Hepatocyte (in vitro differentiated cells): ENCODE results near the gene SGPL1. TPM values are rescaled to one million over a fixed set of nuclear protein-coding genes. Genes with fewer than 3 reads are reported as not detected.

Source experiments
- DNase-seq: peaks from one replicate; pipeline ENCODE4 v3.0.0-alpha.2; 2016; ENCODE audit warnings: low spot score
- H2AFZ ChIP-seq: fragments of 200-600 bp; sonication (generic); 2 replicates; pipeline ENCODE4 v1.6.0; 2016; ENCODE audit warnings: antibody characterized with exemption, mild to moderate bottlenecking
- H3K27ac ChIP-seq: fragments of 200-600 bp; sonication (generic); 2 replicates; pipeline ENCODE4 v1.5.1; 2016; ENCODE audit warnings: mild to moderate bottlenecking
- H3K27me3 ChIP-seq: fragments of 200-600 bp; sonication (generic); 2 replicates; pipeline ENCODE4 v1.6.1; 2016
- H3K36me3 ChIP-seq: fragments of 200-600 bp; sonication (generic); replicated peaks from 2 replicates; pipeline ENCODE4 v1.5.1; 2016; ENCODE audit warnings: low read depth; ENCODE audit not compliant: insufficient read depth
- H3K4me1 ChIP-seq: fragments of 200-600 bp; sonication (generic); 2 replicates; pipeline ENCODE4 v1.5.1; 2016; ENCODE audit warnings: mild to moderate bottlenecking, moderate library complexity; ENCODE audit not compliant: insufficient read depth
- H3K4me2 ChIP-seq: fragments of 200-600 bp; sonication (generic); 2 replicates; pipeline ENCODE4 v1.6.0; 2016
- H3K4me3 ChIP-seq: fragments of 200-600 bp; sonication (generic); 2 replicates; pipeline ENCODE4 v1.5.1; 2016; ENCODE audit warnings: mild to moderate bottlenecking
- H3K79me2 ChIP-seq: fragments of 200-600 bp; sonication (generic); 2 replicates; pipeline ENCODE4 v1.6.0; 2017; ENCODE audit warnings: mild to moderate bottlenecking
- H3K9me2 ChIP-seq: fragments of 200-600 bp; sonication (generic); replicated peaks from 2 replicates; pipeline ENCODE4 v1.6.0; 2017; ENCODE audit warnings: mild to moderate bottlenecking; ENCODE audit not compliant: insufficient read depth
- H3K9me3 ChIP-seq: fragments of 200-600 bp; sonication (generic); 2 replicates; pipeline ENCODE4 v1.5.1; 2016; ENCODE audit warnings: low read depth, mild to moderate bottlenecking
- H4K20me1 ChIP-seq: fragments of 200-600 bp; sonication (generic); 2 replicates; pipeline ENCODE4 v1.6.0; 2016; ENCODE audit warnings: mild to moderate bottlenecking; ENCODE audit not compliant: insufficient read depth, poor library complexity, severe bottlenecking
- EZH2 ChIP-seq: fragments of 200-600 bp; sonication (generic); IDR thresholded peaks from 2 replicates; pipeline ENCODE4 v1.6.1; 2016; ENCODE audit warnings: antibody characterized with exemption, mild to moderate bottlenecking, borderline replicate concordance
- EZH2phosphoT487 ChIP-seq: fragments of 200-600 bp; sonication (generic); IDR thresholded peaks from one replicate; pipeline ENCODE4 v1.6.1; 2018; ENCODE audit warnings: antibody characterized with exemption, mild to moderate bottlenecking, low read depth, moderate library complexity; ENCODE audit not compliant: unreplicated experiment, severe bottlenecking
- WGBS: methylation state at CpG from one replicate; pipeline ENCODE4 v1.1.6; 2016; ENCODE audit warnings: low lambda C conversion rate; ENCODE audit errors: missing lambda C conversion rate; 5-methylcytosine and 5-hydroxymethylcytosine counted together
- polyA plus RNA-seq: library from polyadenylated mRNA; unstranded; fragments of >200 nt; fragmentation: Nextera tagmentation; extraction: Ambion mirVana; gene quantifications from 2 replicates; pipeline ENCODE4 v1.2.1, GENCODE V29; 2016
- total RNA-seq: library from RNA; depleted of rRNA; stranded (reverse); fragments of >200 nt; gene quantifications from 2 replicates; pipeline ENCODE4 v1.2.3, GENCODE V29; 2014
- TF ChIP-seq, protein P1 (sequence below): fragments of 200-600 bp; sonication (generic); IDR thresholded peaks from 2 replicates; pipeline ENCODE4 v1.5.1; 2016; ENCODE audit warnings: antibody characterized with exemption, mild to moderate bottlenecking; ENCODE audit not compliant: poor library complexity

Gene SGPL1
- total and polyA plus RNA-seq, 2 experiments from 2014 or later, result 20.2 to 43.5 TPM

DNA sequence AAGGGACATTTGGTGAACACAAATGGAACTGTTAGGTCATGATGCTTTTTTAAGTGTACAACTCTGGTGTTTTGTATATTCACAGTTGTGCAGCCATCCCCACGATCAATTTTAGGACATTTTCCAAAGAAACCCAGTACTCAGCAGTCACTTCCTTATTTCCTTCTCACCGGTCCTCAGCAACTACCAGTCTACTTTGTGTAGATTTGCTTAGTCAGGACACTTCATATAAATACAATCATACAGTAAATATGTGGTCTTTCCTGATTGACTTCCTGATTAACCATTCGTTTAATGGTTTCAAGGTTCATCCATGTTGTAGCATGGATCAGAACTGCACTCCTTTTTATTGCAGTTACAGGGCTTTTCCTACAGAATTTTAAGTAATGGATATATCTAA is 14.4 kb downstream of the SGPL1 start:
- no peak overlapping the region for H3K4me3 ChIP-seq
- H3K4me2 ChIP-seq, result peak overlapping the region; percentile 33
- TF ChIP-seq EZH2phosphoT487 (no peak), EZH2 (no peak)
- TF ChIP-seq, protein P1, sequence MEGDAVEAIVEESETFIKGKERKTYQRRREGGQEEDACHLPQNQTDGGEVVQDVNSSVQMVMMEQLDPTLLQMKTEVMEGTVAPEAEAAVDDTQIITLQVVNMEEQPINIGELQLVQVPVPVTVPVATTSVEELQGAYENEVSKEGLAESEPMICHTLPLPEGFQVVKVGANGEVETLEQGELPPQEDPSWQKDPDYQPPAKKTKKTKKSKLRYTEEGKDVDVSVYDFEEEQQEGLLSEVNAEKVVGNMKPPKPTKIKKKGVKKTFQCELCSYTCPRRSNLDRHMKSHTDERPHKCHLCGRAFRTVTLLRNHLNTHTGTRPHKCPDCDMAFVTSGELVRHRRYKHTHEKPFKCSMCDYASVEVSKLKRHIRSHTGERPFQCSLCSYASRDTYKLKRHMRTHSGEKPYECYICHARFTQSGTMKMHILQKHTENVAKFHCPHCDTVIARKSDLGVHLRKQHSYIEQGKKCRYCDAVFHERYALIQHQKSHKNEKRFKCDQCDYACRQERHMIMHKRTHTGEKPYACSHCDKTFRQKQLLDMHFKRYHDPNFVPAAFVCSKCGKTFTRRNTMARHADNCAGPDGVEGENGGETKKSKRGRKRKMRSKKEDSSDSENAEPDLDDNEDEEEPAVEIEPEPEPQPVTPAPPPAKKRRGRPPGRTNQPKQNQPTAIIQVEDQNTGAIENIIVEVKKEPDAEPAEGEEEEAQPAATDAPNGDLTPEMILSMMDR, result no peak
- H3K9me3 ChIP-seq, result no peaks in the 10 kb centered on the region
- no peak overlapping the region for H2AFZ ChIP-seq
- H4K20me1 ChIP-seq, result no peaks in the 10 kb centered on the region
- DNase-seq, result no peak
- peaks cover 70% of the 10 kb centered on the region for H3K79me2 ChIP-seq
- H3K27ac ChIP-seq, result peak overlapping the region; percentile 52
- H3K36me3 ChIP-seq, result no peaks in the 10 kb centered on the region
- H3K4me1 ChIP-seq, result peaks cover 44% of the 10 kb centered on the region
- H3K27me3 ChIP-seq, result no peaks in the 10 kb centered on the region
- WGBS, result 39% methylated on average over 3 of the region's 3 CpGs
- H3K9me2 ChIP-seq, result no peaks in the 10 kb centered on the region

DNA sequence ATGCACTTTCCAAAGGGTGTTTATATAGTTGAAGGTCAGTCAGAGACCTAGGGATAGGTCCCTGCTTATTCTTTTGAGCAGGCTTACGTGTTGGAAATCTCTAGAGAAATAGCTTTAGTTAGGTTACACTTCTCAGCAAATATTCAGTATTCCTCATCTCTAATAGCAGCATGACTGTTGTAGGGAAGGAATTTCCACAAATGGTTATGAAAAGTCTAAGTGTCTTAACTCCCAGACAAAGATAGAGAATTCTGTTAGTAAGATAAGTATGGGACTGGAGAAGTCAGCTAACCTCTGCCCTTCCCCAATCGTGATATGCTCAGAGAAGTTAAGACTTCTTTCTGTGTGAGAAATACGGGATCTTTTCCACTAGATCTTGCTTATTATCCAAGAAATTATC is 16.5 kb downstream of the SGPL1 start:
- 76% methylated on average over 3 of the region's 3 CpGs for WGBS
- no peak overlapping the region for H3K4me3 ChIP-seq
- H3K9me2 ChIP-seq, result no peaks in the 10 kb centered on the region
- TF ChIP-seq, protein P1, result no peak
- TF ChIP-seq EZH2 (no peak), EZH2phosphoT487 (no peak)
- H3K9me3 ChIP-seq, result no peaks in the 10 kb centered on the region
- no peak overlapping the region for H2AFZ ChIP-seq
- peaks cover 3% of the 10 kb centered on the region for H4K20me1 ChIP-seq
- H3K4me2 ChIP-seq, result no peak overlapping the region
- DNase-seq, result no peak
- peak overlapping the region; percentile 21 for H3K27ac ChIP-seq
- H3K36me3 ChIP-seq, result no peaks in the 10 kb centered on the region
- peaks cover 54% of the 10 kb centered on the region for H3K4me1 ChIP-seq
- no peaks in the 10 kb centered on the region for H3K27me3 ChIP-seq
- H3K79me2 ChIP-seq, result peaks cover 66% of the 10 kb centered on the region

DNA sequence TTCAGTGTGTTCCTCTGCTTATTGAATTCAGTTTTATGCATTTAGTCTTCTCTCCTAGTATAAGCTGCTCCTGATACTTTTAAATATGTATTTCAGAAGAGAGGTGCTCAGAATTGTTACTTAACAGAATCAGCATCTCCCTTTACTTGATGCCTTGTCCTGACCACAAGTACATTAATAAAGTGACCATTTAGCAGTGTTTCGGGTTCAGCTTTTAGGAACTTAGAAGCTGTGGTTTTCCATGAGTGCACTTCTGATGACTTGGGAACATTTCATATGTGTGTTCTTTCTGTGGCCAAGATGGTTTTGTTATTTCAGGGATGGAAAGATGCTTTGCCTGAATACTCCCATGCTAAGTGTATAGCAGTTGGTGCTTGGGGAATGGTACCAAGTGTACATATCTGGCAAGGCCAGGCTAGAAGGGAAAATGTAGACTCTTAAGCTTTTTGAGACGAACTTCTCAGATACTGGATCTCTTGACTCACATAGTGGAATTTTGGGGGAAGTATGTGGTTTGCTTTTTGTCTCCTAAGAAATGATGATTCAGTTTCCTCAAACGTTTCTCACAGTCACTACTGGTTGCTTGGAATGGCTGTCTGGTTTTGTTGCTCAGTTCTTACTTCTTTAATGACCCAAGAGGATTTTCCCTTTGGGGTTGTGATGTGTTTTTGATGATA is 17.2 kb downstream of the SGPL1 start:
- Histone ChIP-seq H4K20me1 (peaks cover 3% of the 10 kb centered on the region), H3K4me3 (no peak overlapping the region), H3K4me2 (no peak overlapping the region), H3K27me3 (no peaks in the 10 kb centered on the region), H3K9me3 (no peaks in the 10 kb centered on the region), H3K9me2 (no peaks in the 10 kb centered on the region), H2AFZ (no peak overlapping the region), H3K4me1 (peaks cover 54% of the 10 kb centered on the region), H3K27ac (peak overlapping the region; percentile 21), H3K79me2 (peaks cover 70% of the 10 kb centered on the region), H3K36me3 (no peaks in the 10 kb centered on the region)
- no peak for TF ChIP-seq EZH2phosphoT487
- TF ChIP-seq, protein P1, result no peak
- TF ChIP-seq EZH2, result no peak
- WGBS, result 66% methylated on average over 3 of the region's 3 CpGs
- no peak for DNase-seq
